Measurements from ENCODE around the gene PDE10A.

- TF ChIP-seq CTCF (conservative IDR thresholded peaks at IDR 0.05; ENCODE audit: low read depth, low read length) = no peak
- no peak for TF ChIP-seq EZH2phosphoT487 (IDR thresholded peaks at IDR 0.05; ENCODE audit: borderline replicate concordance, low read length)
- TF ChIP-seq EZH2 (IDR thresholded peaks at IDR 0.05; ENCODE audit: low read length, unreplicated experiment) = no peak
Observed at GRCh38 chr6:165638530-165638929, 24.5 kb downstream of the PDE10A start.

Data from PC-3 (cell line).